Measurements from ENCODE around the gene RACGAP1. TPM values are rescaled to one million over a fixed set of nuclear protein-coding genes. Genes with fewer than 3 reads are reported as not detected.
A peak's percentile ranks its signal among the peaks of the same experiment; 100 is the strongest.

The RACGAP1 gene
- polyA plus RNA-seq (2013, experiment 1 of 2) = 47.1 TPM
- polyA plus RNA-seq (2013, experiment 2 of 2) = 52.9 TPM

- Histone ChIP-seq H3K36me3 (ENCODE audit: control insufficient read depth, insufficient read depth, low read length) (peaks cover 3% of the 10 kb centered on the region), H3K27ac (ENCODE audit: low read depth, low read length, severe bottlenecking) (peak within 1 kb of the TSS; percentile 51), H3K4me3 (ENCODE audit: extremely low read depth, insufficient read depth, low read length, poor library complexity, severe bottlenecking) (peak within 1 kb of the TSS; percentile 94), H3K4me1 (ENCODE audit: control insufficient read depth, insufficient read depth, low read length, poor library complexity, severe bottlenecking) (no peaks in the 10 kb centered on the region), H3K9me3 (ENCODE audit: control insufficient read depth, low read length) (no peaks in the 10 kb centered on the region)
- 0% methylated on average over 33 to 39 of the region's 47 CpGs for WGBS, 2 experiments (ENCODE audit: insufficient coverage in 2 of 2)
These were observed at the start of gene RACGAP1 for GRCh38 chr12:50025187-50026059. TSS of gene RACGAP1 (minus strand) at chr12:50025494. CDS start at chr12:50016715, 8,779 bp downstream.

- 80 to 86% methylated on average over 9 of the region's 10 CpGs for WGBS, 2 experiments (ENCODE audit: insufficient coverage in 2 of 2)
- no peaks in the 10 kb centered on the region for H3K9me3 ChIP-seq (ENCODE audit: control insufficient read depth, low read length)
- no peak overlapping the region for H3K4me3 ChIP-seq (ENCODE audit: extremely low read depth, insufficient read depth, low read length, poor library complexity, severe bottlenecking)
- no peaks in the 10 kb centered on the region for H3K36me3 ChIP-seq (ENCODE audit: control insufficient read depth, insufficient read depth, low read length)
- no peak overlapping the region for H3K27ac ChIP-seq (ENCODE audit: low read depth, low read length, severe bottlenecking)
- peaks cover 18% of the 10 kb centered on the region for H3K4me1 ChIP-seq (ENCODE audit: control insufficient read depth, insufficient read depth, low read length, poor library complexity, severe bottlenecking)
These were observed 48.4 kb upstream of the RACGAP1 start for GRCh38 chr12:50073712-50074111.

GRCh38 chr12:50073206-50073605 lies 47.9 kb upstream of the RACGAP1 start:
- Histone ChIP-seq H3K4me3 (ENCODE audit: extremely low read depth, insufficient read depth, low read length, poor library complexity, severe bottlenecking) (no peak overlapping the region), H3K27ac (ENCODE audit: low read depth, low read length, severe bottlenecking) (no peak overlapping the region), H3K36me3 (ENCODE audit: control insufficient read depth, insufficient read depth, low read length) (no peaks in the 10 kb centered on the region), H3K9me3 (ENCODE audit: control insufficient read depth, low read length) (no peaks in the 10 kb centered on the region), H3K4me1 (ENCODE audit: control insufficient read depth, insufficient read depth, low read length, poor library complexity, severe bottlenecking) (peaks cover 18% of the 10 kb centered on the region)
- WGBS, 2 experiments (ENCODE audit: insufficient coverage in 2 of 2) = 72 to 89% methylated on average over 5 to 6 of the region's 7 CpGs

- H3K9me3 ChIP-seq (ENCODE audit: control insufficient read depth, low read length) = no peaks in the 10 kb centered on the region
- H3K27ac ChIP-seq (ENCODE audit: low read depth, low read length, severe bottlenecking) = no peak overlapping the region
- peaks cover 18% of the 10 kb centered on the region for H3K4me1 ChIP-seq (ENCODE audit: control insufficient read depth, insufficient read depth, low read length, poor library complexity, severe bottlenecking)
- H3K36me3 ChIP-seq (ENCODE audit: control insufficient read depth, insufficient read depth, low read length) = no peaks in the 10 kb centered on the region
- no peak overlapping the region for H3K4me3 ChIP-seq (ENCODE audit: extremely low read depth, insufficient read depth, low read length, poor library complexity, severe bottlenecking)
- 51 to 58% methylated on average over 2 to 5 of the region's 10 CpGs for WGBS, 2 experiments (ENCODE audit: insufficient coverage in 2 of 2)
These were observed 47.1 kb upstream of the RACGAP1 start for GRCh38 chr12:50072198-50072907.

- WGBS, 2 experiments (ENCODE audit: insufficient coverage in 2 of 2) = 55 to 86% methylated on average over 4 to 8 of the region's 9 CpGs
- Histone ChIP-seq H3K4me3 (ENCODE audit: extremely low read depth, insufficient read depth, low read length, poor library complexity, severe bottlenecking) (no peak overlapping the region), H3K9me3 (ENCODE audit: control insufficient read depth, low read length) (no peaks in the 10 kb centered on the region), H3K4me1 (ENCODE audit: control insufficient read depth, insufficient read depth, low read length, poor library complexity, severe bottlenecking) (peaks cover 31% of the 10 kb centered on the region), H3K27ac (ENCODE audit: low read depth, low read length, severe bottlenecking) (no peak overlapping the region), H3K36me3 (ENCODE audit: control insufficient read depth, insufficient read depth, low read length) (no peaks in the 10 kb centered on the region)
These were observed 45.2 kb upstream of the RACGAP1 start for GRCh38 chr12:50070314-50071060.

- Histone ChIP-seq H3K27ac (ENCODE audit: low read depth, low read length, severe bottlenecking) (no peak overlapping the region), H3K9me3 (ENCODE audit: control insufficient read depth, low read length) (no peaks in the 10 kb centered on the region), H3K4me1 (ENCODE audit: control insufficient read depth, insufficient read depth, low read length, poor library complexity, severe bottlenecking) (peaks cover 23% of the 10 kb centered on the region), H3K4me3 (ENCODE audit: extremely low read depth, insufficient read depth, low read length, poor library complexity, severe bottlenecking) (no peak overlapping the region), H3K36me3 (ENCODE audit: control insufficient read depth, insufficient read depth, low read length) (no peaks in the 10 kb centered on the region)
- 83 to 92% methylated on average over 2 to 3 of the region's 3 CpGs for WGBS, 2 experiments (ENCODE audit: insufficient coverage in 2 of 2)
These were observed 44.2 kb upstream of the RACGAP1 start for GRCh38 chr12:50069539-50069938.

GRCh38 chr12:50069069-50069468 lies 43.8 kb upstream of the RACGAP1 start:
- Histone ChIP-seq H3K9me3 (ENCODE audit: control insufficient read depth, low read length) (no peaks in the 10 kb centered on the region), H3K27ac (ENCODE audit: low read depth, low read length, severe bottlenecking) (no peak overlapping the region), H3K4me1 (ENCODE audit: control insufficient read depth, insufficient read depth, low read length, poor library complexity, severe bottlenecking) (peaks cover 23% of the 10 kb centered on the region), H3K4me3 (ENCODE audit: extremely low read depth, insufficient read depth, low read length, poor library complexity, severe bottlenecking) (no peak overlapping the region), H3K36me3 (ENCODE audit: control insufficient read depth, insufficient read depth, low read length) (no peaks in the 10 kb centered on the region)
- no CpG with 5 or more reads among the region's 5 CpGs for WGBS, 2 experiments (ENCODE audit: insufficient coverage in 2 of 2)

- Histone ChIP-seq H3K36me3 (ENCODE audit: control insufficient read depth, insufficient read depth, low read length) (no peaks in the 10 kb centered on the region), H3K9me3 (ENCODE audit: control insufficient read depth, low read length) (no peaks in the 10 kb centered on the region), H3K4me3 (ENCODE audit: extremely low read depth, insufficient read depth, low read length, poor library complexity, severe bottlenecking) (no peak overlapping the region), H3K27ac (ENCODE audit: low read depth, low read length, severe bottlenecking) (peak overlapping the region; percentile 23), H3K4me1 (ENCODE audit: control insufficient read depth, insufficient read depth, low read length, poor library complexity, severe bottlenecking) (peaks cover 14% of the 10 kb centered on the region)
- 57 to 64% methylated on average over 4 to 5 of the region's 5 CpGs for WGBS, 2 experiments (ENCODE audit: insufficient coverage in 2 of 2)
These were observed 41.1 kb upstream of the RACGAP1 start for GRCh38 chr12:50066402-50066801.

GRCh38 chr12:50065726-50066310 lies 40.5 kb upstream of the RACGAP1 start:
- Histone ChIP-seq H3K27ac (ENCODE audit: low read depth, low read length, severe bottlenecking) (peak overlapping the region; percentile 23), H3K9me3 (ENCODE audit: control insufficient read depth, low read length) (no peaks in the 10 kb centered on the region), H3K36me3 (ENCODE audit: control insufficient read depth, insufficient read depth, low read length) (no peaks in the 10 kb centered on the region), H3K4me3 (ENCODE audit: extremely low read depth, insufficient read depth, low read length, poor library complexity, severe bottlenecking) (no peak overlapping the region), H3K4me1 (ENCODE audit: control insufficient read depth, insufficient read depth, low read length, poor library complexity, severe bottlenecking) (peaks cover 14% of the 10 kb centered on the region)
- no CpG with 5 or more reads among the region's 3 CpGs for WGBS, 2 experiments (ENCODE audit: insufficient coverage in 2 of 2)
